HS-27A (cell line): Measurements from ENCODE around the gene PHF10.
"Not testable (repeated sequence)": the region's sequence is repeated elsewhere in the genome, so short reads cannot be mapped to it uniquely, and the experiment has no call there.

Experiments used
- DNase-seq: peaks from one replicate; pipeline ENCODE4 v3.0.0-alpha.2; 2012; ENCODE audit warnings: low read depth, missing footprints

The PHF10 gene

GRCh38 chr6:169723200-169723909 is 945 bp downstream of the PHF10 start:
- peak; percentile 48 for DNase-seq

DNA sequence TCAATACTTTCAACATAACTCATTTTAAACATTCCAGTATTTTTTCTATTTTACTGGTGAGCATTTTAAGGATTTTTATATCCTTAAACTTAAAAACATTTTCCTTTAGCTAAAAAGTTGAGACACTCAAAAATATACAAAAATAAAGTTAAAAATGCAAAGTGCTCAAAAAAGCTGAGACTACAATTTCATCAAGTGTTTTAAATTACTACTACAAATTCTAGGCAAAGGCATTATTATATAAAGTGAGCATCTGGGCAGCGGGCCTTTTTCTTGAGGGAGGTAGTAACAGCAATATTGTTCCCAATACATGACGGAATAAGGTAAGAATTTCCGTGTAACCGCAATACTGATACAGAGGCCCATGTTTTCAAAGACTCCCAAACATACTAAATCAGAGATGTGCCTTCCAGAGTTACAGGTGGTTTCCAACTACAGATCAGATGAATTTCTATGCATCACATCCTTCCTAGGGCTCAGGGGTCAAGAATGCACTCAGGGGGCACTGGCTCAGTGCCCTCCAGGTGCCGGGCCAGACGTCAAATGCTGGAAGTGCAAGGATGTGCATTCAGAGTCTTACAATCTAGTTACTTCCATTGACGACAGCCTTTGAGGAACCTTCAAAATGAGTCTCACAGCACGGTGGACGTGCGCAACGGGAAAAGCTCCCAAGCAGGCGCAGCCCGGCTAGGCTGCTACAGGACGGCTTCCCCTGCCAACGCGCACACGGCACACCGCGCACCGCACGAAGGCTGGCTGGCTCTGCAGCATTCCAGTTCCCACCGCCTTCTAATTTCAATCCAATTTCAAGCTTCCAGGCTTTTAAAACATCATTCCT is 1.7 kb downstream of the PHF10 start:
- peak; percentile 40 for DNase-seq

GRCh38 chr6:169720207-169720855 is 4.0 kb downstream of the PHF10 start:
- no peak for DNase-seq

- no peak for DNase-seq
Measured at GRCh38 chr6:169719117-169719516, 5.2 kb downstream of the PHF10 start.

DNA sequence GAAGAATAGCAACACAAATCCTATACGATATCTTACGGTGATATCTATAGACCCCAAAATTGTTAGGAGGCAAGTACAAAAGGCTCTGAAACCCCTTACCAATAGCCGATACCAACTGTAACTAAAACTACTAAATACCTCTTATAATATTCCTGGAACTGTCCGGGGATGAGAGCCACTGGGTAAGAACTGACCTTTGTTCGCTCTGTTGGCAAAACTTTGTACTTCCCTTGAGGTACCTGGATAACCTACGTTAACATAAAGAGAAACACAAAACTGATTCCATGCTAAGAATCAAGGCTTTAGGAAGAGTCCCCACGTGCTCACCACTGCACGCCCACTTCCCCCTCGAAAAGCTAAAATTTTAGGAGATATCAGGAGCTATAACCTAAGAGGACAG is 9.7 kb downstream of the PHF10 start:
- DNase-seq, result no peak

GRCh38 chr6:169714178-169714577 is 10.1 kb downstream of the PHF10 start:
- DNase-seq, result no peak

DNA sequence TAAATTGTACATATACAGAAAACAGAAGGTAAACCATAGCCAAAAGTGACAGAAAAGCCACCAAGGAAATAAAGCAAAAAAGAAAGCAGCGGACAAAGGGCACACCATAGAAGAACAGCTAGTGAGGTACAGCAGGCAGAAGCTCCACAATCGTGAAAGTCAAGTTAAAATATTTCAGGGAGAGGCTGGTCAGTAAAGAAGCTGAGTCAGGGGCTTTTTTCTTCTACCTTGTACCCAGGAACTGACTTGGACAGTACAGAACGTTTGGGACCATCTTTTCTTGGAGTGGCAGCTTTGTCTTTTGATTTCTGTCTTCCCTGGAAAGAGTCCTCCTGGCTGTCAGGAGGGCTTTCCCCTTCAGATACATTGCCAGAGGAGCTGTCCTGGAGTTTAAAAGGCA is 14.3 kb downstream of the PHF10 start:
- DNase-seq, result no peak

- no peak for DNase-seq
Measured at GRCh38 chr6:169709293-169709692, 15.0 kb downstream of the PHF10 start.

GRCh38 chr6:169707772-169708171 is 16.5 kb downstream of the PHF10 start:
- no peak for DNase-seq

DNA sequence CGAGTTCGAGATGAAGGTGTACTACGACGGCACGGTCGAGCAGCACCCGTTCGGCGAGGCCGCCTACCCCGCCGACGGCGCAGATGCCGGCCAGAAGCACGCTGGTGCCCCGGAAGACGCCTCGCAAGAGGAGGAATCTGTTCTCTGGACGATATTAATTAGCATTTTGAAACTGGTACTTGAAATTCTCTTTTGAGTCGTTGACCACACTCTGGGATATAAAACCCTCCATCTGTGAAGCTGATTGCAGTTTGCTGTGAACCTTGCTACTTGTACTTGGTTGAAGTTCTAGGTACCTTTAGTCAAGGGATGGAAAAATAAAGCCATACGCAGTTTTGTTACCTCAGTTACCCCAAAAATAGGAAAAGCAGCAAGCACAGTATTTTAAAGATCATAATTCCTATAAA is 21.5 kb downstream of the PHF10 start:
- no peak for DNase-seq

GRCh38 chr6:169701954-169702839 is 22.1 kb downstream of the PHF10 start, which contains the start of the genes C6orf120 and WDR27:
Gene C6orf120, plus strand, starts transcription at chr6:169702126. Its CDS starts 334 bp downstream, at chr6:169702460.
Gene WDR27, minus strand, starts transcription at chr6:169702029. Its CDS starts 13,024 bp downstream, at chr6:169689005.
- peak; percentile 90 for DNase-seq

GRCh38 chr6:169701311-169701953 is 22.9 kb downstream of the PHF10 start:
- DNase-seq, result no peak

DNA sequence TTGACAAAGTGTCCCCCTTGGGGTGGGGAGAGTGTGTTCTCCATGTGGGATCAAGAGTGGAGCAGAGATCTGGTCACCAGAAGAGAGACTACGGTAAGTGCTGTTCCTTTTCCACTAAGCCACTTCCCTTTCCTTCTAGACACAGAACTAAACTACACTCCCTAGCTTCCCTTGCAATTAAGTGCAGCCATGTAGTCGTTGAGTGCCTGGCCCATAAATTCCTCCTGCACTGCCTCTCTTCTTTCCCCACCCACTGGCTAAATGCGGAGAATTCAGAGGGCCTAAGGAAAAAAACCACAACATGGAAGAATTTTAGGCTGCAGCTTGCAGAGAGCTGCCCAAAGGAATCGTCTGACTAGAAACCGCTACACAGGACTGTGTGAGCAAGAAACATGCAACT is 24.0 kb downstream of the PHF10 start:
- DNase-seq, result no peak

DNA sequence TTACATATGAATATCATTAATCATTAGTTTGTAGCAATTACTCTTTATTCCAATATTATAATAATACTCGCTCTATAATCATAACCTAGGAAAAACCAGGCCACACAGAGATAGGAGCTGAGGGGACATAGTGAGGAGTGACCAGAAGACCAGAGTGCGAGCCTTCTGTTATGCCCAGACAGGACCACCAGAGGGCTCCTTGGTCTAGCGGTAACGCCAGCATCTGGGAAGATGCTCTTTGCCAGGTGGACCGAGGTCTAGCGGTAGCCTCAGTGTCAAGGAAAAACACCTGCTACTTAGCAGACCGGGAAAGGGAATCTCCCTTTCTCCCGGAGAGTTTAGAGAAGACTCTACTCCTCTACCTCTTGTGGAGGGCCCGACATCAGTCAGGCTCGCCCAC is 27.2 kb downstream of the PHF10 start:
- not testable (repeated sequence) for DNase-seq

GRCh38 chr6:169695131-169695530 is 29.2 kb downstream of the PHF10 start:
- DNase-seq, result no peak

DNA sequence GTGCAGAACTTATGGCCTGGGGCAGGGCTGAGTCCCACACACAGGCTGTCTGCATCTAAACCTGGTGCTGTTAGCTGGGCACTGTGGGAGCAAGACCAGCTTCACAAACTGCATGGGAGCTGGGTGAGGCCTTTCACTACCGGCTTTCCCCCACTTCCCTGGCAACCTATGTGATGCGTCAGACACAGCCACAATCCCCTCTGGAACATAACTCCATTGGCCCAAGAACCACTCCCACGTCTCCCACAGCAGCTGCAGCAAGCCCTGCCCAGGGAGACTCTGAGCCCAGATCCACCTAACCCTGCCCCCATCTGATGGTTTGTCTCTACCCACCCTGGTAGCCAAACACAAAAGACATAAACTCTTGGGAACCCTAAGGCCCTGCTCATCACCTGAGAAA is 31.8 kb downstream of the PHF10 start:
- DNase-seq, result no peak

DNA sequence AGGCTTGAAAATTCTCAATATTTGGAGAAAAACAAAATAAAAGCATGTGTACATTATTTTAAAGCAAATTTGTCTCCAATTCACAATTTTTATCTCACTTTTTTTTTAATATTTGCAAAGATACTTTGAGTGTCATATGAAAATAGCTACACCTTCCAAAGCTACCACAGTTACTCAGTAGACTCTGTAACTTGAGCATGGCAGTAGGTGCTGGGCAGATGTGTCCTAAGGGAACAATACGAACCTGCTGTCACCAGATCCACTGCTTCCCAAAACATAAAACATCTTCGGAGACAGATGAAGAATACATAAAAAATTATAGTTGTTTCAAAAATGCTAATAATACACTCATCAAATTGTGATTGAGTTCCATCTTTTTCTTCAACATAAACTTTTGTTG is 33.0 kb downstream of the PHF10 start:
- DNase-seq, result no peak

- no peak for DNase-seq
Measured at GRCh38 chr6:169689287-169689686, 35.0 kb downstream of the PHF10 start.

GRCh38 chr6:169685860-169686259 is 38.4 kb downstream of the PHF10 start:
- DNase-seq, result no peak

DNA sequence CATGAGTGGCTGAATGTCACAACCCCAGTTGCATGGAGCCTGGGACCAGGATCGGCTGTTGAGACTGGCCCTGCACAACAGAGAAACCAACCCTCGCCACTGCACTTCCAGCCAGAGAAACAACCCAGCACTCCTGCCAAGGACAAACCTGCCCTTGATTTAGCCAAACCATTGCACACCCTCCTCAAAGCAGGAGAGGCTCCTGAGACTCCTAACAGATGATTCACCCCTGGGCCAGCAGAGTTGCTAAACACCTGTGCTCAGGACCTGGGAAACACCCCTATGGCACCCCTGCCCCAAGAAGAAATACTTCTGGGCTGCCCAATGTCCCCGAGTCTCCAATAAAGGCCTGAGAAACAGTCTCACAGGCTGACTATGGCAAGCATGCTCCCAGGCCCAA is 40.2 kb downstream of the PHF10 start:
- no peak for DNase-seq

- no peak for DNase-seq
Measured at GRCh38 chr6:169678342-169678741, 46.0 kb downstream of the PHF10 start.
